ENCODE measurements around the gene CATSPER4.

CATSPER4 gene

GRCh38 chr1:26168410-26169197 lies 21.8 kb upstream of the CATSPER4 start, which contains the start of gene C1orf232:
TSS of gene C1orf232 (minus strand) at chr1:26168963. CDS start at chr1:26168499, 464 bp downstream.
- no peak for TF ChIP-seq CTCF (IDR thresholded peaks at IDR 0.05; ENCODE audit: low read depth, low read length)
- H3K4me3 ChIP-seq (ENCODE audit: low read depth, low read length), result peak within 1 kb of the TSS; percentile 88

- TF ChIP-seq CTCF (IDR thresholded peaks at IDR 0.05; ENCODE audit: low read depth, low read length), result no peak
- no peak overlapping the region for H3K4me3 ChIP-seq (ENCODE audit: low read depth, low read length)
Observed at GRCh38 chr1:26169198-26169554, 21.2 kb upstream of the CATSPER4 start.

GRCh38 chr1:26169669-26170471 lies 20.5 kb upstream of the CATSPER4 start, which contains the start of gene ZNF593:
TSS of gene ZNF593 (plus strand) at chr1:26169908. CDS start at chr1:26169984, 76 bp downstream.
- TF ChIP-seq CTCF (IDR thresholded peaks at IDR 0.05; ENCODE audit: low read depth, low read length), result peak; percentile 86
- H3K4me3 ChIP-seq (ENCODE audit: low read depth, low read length), result peak within 1 kb of the TSS; percentile 88

GRCh38 chr1:26170472-26170821 lies 20.0 kb upstream of the CATSPER4 start:
- TF ChIP-seq CTCF (IDR thresholded peaks at IDR 0.05; ENCODE audit: low read depth, low read length), result no peak
- peak overlapping the region; percentile 88 for H3K4me3 ChIP-seq (ENCODE audit: low read depth, low read length)

- no peak for TF ChIP-seq CTCF (IDR thresholded peaks at IDR 0.05; ENCODE audit: low read depth, low read length)
- peak within 1 kb of the TSS; percentile 88 for H3K4me3 ChIP-seq (ENCODE audit: low read depth, low read length)
Observed at GRCh38 chr1:26171084-26172072, 19.0 kb upstream of the CATSPER4 start, which contains the start of gene ZNF593OS. TSS of gene ZNF593OS (minus strand) at chr1:26171832. CDS start at chr1:26171661, 171 bp downstream.

- no peak overlapping the region for H3K4me3 ChIP-seq (ENCODE audit: low read depth, low read length)
- no peak for TF ChIP-seq CTCF (IDR thresholded peaks at IDR 0.05; ENCODE audit: low read depth, low read length)
Observed at GRCh38 chr1:26175346-26175745, 15.1 kb upstream of the CATSPER4 start.

Measured in WI38 (cell line).